Measurements from ENCODE around the gene CDK5RAP3.
"Not testable (repeated sequence)": the region's sequence is repeated elsewhere in the genome, so short reads cannot be mapped to it uniquely, and the experiment has no call there.

GRCh38 chr17:48017817-48018158, 46.9 kb downstream of the CDK5RAP3 start:
- not testable (repeated sequence) for TF ChIP-seq EZH2 (IDR thresholded peaks at IDR 0.05; ENCODE audit: insufficient read depth, low read length)
- TF ChIP-seq, protein P1, sequence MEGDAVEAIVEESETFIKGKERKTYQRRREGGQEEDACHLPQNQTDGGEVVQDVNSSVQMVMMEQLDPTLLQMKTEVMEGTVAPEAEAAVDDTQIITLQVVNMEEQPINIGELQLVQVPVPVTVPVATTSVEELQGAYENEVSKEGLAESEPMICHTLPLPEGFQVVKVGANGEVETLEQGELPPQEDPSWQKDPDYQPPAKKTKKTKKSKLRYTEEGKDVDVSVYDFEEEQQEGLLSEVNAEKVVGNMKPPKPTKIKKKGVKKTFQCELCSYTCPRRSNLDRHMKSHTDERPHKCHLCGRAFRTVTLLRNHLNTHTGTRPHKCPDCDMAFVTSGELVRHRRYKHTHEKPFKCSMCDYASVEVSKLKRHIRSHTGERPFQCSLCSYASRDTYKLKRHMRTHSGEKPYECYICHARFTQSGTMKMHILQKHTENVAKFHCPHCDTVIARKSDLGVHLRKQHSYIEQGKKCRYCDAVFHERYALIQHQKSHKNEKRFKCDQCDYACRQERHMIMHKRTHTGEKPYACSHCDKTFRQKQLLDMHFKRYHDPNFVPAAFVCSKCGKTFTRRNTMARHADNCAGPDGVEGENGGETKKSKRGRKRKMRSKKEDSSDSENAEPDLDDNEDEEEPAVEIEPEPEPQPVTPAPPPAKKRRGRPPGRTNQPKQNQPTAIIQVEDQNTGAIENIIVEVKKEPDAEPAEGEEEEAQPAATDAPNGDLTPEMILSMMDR (IDR thresholded peaks at IDR 0.05; ENCODE audit: insufficient read depth, low read depth, low read length): not testable (repeated sequence)
